ENCODE results near the gene TNFAIP3. TPM values are rescaled to one million over a fixed set of nuclear protein-coding genes. Genes with fewer than 3 reads are reported as not detected.

TNFAIP3 gene
- polyA plus RNA-seq, 6 donors from 2014 or later = 4.0 to 48.4 (median 33.8) TPM

DNA sequence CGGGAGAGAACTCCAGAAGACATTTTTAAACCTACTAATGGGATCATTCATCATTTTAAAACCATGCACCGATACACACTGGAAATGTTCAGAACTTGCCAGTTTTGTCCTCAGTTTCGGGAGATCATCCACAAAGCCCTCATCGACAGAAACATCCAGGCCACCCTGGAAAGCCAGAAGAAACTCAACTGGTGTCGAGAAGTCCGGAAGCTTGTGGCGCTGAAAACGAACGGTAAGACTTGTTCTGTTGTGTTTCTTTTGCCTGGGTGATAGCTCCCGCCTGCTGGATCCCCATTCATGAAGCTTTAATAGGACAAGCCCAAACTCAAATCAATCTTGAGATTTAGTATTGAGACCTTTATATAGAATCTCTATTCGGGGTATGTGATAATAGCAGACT is 4.2 kb downstream of the TNFAIP3 start:
- ATAC-seq (ENCODE audit: low read depth in 2 of 2) (no peak), DNase-seq (no peak)
- Mint-ChIP-seq H3K36me3 (peaks cover 0 to 22% of the 10 kb centered on the region in 2 donors), H3K27ac (peak overlapping the region; percentile 20 to 99 (median 97)), H3K4me1 (peaks cover 55 to 76% (median 71%) of the 10 kb centered on the region in 3 donors), H3K27me3 (no peaks in the 10 kb centered on the region), H3K9me3 (no peaks in the 10 kb centered on the region), H3K4me3 (peak overlapping the region; percentile 77 to 98 (median 95))

DNA sequence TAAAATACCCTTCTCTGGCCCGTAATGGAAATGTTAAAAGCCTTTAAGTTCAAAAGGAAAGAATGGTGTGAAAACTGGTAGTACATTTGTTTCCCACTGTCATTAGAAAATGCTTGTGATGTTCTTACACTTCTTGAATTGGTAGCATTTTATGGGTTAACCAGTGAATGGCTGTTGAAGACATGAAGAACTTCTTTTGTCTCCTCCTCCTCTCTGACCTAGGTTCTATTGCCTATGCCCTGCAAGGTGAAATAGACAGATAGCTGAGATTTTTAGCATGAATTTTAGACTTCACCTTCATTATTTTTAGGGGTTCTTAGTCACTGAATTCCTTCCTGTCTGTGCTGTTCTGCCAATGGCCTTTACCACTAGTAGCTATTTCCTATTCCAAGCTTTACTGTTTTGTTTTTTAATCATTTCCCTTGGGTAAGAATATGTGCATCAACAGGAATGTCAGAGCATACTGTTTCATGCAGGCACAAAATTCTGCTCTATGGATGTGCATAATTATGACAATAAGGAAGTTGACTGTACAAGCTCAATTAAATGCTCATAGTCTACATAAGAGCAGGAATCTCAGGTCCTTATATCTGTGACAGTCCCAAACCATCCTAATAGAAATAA is 4.9 kb downstream of the TNFAIP3 start:
- ATAC-seq (ENCODE audit: low read depth in 2 of 2) = no peak
- Mint-ChIP-seq H3K27ac (peak overlapping the region; percentile 92 to 99 (median 97)), H3K9me3 (no peaks in the 10 kb centered on the region), H3K4me1 (peaks cover 52 to 72% (median 68%) of the 10 kb centered on the region in 3 donors), H3K4me3 (peak overlapping the region in 6 of 8 donors; percentile 67 to 98 (median 82)), H3K36me3 (peaks cover 0 to 23% of the 10 kb centered on the region in 2 donors), H3K27me3 (no peaks in the 10 kb centered on the region)
- no peak for DNase-seq

DNA sequence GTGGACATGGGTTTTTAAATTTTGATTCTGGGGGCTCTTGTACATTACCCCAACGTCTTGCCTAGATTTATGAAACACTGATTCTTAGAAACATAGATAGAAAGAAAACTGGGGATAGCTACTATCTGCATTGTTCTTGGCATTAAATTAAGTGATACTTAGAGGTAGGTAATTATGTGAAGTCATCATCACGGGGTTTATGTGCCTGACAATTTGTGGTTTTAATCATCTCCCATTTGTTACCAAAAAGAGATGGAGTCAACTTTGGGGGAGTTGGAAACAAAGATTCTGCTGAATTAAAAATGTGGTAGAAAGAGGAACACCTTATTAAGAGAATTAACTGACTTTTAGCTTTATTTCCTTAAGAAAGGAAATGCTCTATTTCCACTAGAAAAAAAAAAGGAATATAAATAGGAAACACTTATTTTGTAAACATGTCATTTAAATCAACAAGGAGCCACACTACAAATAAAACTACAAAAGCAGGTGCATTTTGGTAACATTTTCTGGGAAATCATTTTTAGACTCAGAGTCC is 5.6 kb downstream of the TNFAIP3 start:
- ATAC-seq (ENCODE audit: low read depth in 2 of 2) (no peak), DNase-seq (no peak)
- H3K9me3 Mint-ChIP-seq = no peaks in the 10 kb centered on the region
- peak overlapping the region in 7 of 8 donors; percentile 61 to 90 (median 78) for H3K4me3 Mint-ChIP-seq
- H3K36me3 Mint-ChIP-seq = peaks cover 6 to 30% of the 10 kb centered on the region in 2 donors
- H3K27ac Mint-ChIP-seq = peak overlapping the region; percentile 92 to 99 (median 97)
- H3K4me1 Mint-ChIP-seq = peaks cover 52 to 72% (median 68%) of the 10 kb centered on the region in 3 donors
- no peaks in the 10 kb centered on the region for H3K27me3 Mint-ChIP-seq

DNA sequence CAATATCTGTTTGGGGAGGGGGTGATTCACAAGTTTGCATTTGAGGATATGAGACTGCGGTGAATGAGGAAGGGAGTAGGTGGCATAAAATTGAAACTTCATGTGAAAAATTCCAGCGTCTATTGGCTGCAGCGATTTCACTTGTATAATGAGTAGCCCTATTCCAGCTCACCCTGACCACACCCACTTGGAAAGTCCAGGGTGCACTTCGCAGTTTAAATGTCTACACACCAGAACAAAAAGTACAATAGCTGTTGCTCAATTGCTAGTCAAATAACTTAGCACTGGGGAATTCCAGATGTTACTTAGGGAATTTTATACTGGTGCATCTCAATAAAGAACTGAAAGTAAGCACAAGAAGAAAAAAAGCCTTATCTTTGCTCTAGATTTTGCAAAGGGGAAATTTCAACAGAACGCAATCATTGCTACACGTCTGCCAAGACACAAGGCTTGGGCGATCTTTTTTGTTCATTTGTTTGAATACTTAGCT is 6.3 kb downstream of the TNFAIP3 start:
- Mint-ChIP-seq H3K4me1 (peaks cover 50 to 70% (median 64%) of the 10 kb centered on the region in 3 donors), H3K9me3 (no peaks in the 10 kb centered on the region), H3K36me3 (peaks cover 6 to 37% of the 10 kb centered on the region in 2 donors), H3K27me3 (no peaks in the 10 kb centered on the region), H3K27ac (peak overlapping the region; percentile 92 to 99 (median 97)), H3K4me3 (peak overlapping the region; percentile 43 to 90 (median 74))
- DNase-seq = peak; percentile 69
- peak; percentile 85 to 87 for ATAC-seq (ENCODE audit: low read depth in 2 of 2)

DNA sequence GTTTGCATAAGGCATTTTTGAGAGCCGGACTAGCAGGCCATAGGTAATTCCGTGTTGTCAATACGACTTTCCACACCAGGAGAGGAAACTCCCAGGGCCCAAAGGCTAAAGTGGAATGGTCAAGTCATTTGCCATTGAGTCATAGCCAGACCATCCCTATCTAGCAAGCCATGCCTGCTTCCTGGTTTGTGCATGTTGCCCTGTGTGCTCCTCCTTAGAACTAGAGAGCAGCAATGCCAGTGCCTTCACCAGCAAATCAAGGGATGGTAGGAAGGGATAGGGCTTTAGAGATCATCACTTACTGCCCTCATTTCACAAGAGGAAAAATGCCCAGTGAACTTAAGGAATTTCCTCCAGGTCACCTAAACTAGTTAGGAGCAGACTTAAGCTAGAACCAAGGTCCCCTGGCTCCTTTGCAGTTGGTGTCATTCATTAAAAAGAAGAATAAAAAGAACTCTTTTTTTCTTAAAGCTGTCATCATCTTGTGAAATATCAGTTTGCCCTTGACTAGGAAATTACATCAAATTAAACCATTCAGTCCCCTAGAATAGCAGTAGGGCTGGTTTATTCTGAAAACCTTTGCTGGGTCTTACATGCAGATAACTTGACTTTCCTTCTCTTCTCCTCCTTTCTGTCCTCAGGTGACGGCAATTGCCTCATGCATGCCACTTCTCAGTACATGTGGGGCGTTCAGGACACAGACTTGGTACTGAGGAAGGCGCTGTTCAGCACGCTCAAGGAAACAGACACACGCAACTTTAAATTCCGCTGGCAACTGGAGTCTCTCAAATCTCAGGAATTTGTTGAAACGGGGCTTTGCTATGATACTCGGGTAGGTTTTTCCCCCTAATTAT is 7.4 kb downstream of the TNFAIP3 start:
- ATAC-seq (ENCODE audit: low read depth in 2 of 2) = no peak
- H3K9me3 Mint-ChIP-seq = no peaks in the 10 kb centered on the region
- H3K4me3 Mint-ChIP-seq = peak overlapping the region in 7 of 8 donors; percentile 30 to 78 (median 43)
- H3K4me1 Mint-ChIP-seq = peaks cover 39 to 62% (median 57%) of the 10 kb centered on the region in 3 donors
- H3K36me3 Mint-ChIP-seq = peaks cover 9 to 37% of the 10 kb centered on the region in 2 donors
- peak overlapping the region in 5 of 6 donors; percentile 24 to 99 (median 98) for H3K27ac Mint-ChIP-seq
- DNase-seq = no peak
- H3K27me3 Mint-ChIP-seq = no peaks in the 10 kb centered on the region

DNA sequence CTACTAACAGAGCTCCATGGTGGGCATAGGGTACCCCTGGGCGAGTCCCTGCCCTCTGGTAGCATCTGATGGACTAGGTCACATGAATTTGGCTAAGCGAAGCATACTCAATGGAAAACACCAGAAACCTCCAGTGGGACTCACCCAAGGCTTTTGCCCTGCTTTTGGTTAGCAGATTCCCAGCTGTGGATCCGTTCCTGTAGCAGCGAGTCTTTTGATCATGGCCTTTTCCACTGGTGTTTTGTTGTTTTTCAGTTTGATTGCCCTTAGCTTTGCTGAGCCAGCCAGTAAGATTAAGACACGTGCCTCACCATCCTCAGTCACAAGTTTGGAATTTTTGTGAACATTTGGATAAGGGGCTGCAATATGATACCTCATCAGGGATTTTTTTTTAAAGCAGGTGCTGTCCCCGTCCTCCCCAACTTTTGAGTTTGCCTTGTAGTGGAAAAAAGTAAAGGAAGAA is 8.0 kb downstream of the TNFAIP3 start:
- DNase-seq (no peak), ATAC-seq (ENCODE audit: low read depth in 2 of 2) (no peak)
- Mint-ChIP-seq H3K9me3 (no peaks in the 10 kb centered on the region), H3K4me1 (peaks cover 33 to 55% (median 51%) of the 10 kb centered on the region in 3 donors), H3K27ac (peak overlapping the region in 4 of 6 donors; percentile 93 to 99 (median 97)), H3K27me3 (no peaks in the 10 kb centered on the region), H3K4me3 (peak overlapping the region in 2 of 8 donors; percentile 31 to 36), H3K36me3 (peaks cover 13 to 37% of the 10 kb centered on the region in 2 donors)

DNA sequence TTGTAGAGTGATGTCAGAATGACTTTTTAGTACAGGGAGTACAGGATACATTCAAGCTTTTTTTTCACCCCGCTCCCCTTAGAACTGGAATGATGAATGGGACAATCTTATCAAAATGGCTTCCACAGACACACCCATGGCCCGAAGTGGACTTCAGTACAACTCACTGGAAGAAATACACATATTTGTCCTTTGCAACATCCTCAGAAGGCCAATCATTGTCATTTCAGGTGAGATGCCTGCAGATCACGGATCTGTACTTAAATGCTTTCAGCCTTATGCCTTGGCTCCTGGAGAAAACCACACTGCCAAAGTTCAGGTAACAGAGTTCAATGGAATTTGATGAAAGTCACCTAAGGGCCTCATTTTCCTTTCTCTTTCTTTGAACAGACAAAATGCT is 8.5 kb downstream of the TNFAIP3 start:
- Mint-ChIP-seq H3K27me3 (no peaks in the 10 kb centered on the region), H3K4me1 (peaks cover 31 to 50% (median 46%) of the 10 kb centered on the region in 3 donors), H3K27ac (peak overlapping the region in 3 of 6 donors; percentile 22 to 99 (median 54)), H3K9me3 (no peaks in the 10 kb centered on the region), H3K36me3 (peaks cover 13 to 37% of the 10 kb centered on the region in 2 donors), H3K4me3 (no peak overlapping the region)
- ATAC-seq (ENCODE audit: low read depth in 2 of 2) (no peak), DNase-seq (no peak)

DNA sequence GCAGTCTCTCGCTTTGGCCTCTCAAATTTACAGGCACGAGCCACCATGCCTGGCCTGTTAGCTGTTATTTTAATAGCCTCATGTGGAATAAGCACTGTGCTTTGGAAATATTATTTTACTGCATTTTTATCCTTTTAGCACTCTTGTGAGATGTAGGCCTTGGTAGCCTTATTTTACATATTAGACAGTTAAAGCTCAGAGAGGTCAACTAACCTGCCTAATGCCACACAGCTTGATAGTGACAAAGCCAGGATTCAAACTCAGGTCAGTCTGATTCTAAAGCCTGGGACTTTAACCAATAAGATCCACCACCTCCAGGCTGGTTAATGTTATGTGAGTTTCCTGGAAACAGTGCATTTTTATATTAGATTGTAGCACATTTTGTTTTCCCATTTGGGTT is 9.5 kb downstream of the TNFAIP3 start:
- no peaks in the 10 kb centered on the region for H3K9me3 Mint-ChIP-seq
- peaks cover 21 to 41% (median 36%) of the 10 kb centered on the region in 3 donors for H3K4me1 Mint-ChIP-seq
- DNase-seq = no peak
- peaks cover 13 to 33% of the 10 kb centered on the region in 2 donors for H3K36me3 Mint-ChIP-seq
- H3K4me3 Mint-ChIP-seq = no peak overlapping the region
- H3K27me3 Mint-ChIP-seq = no peaks in the 10 kb centered on the region
- ATAC-seq (ENCODE audit: low read depth in 2 of 2) = no peak
- H3K27ac Mint-ChIP-seq = peak overlapping the region in 1 of 6 donors; percentile 33

DNA sequence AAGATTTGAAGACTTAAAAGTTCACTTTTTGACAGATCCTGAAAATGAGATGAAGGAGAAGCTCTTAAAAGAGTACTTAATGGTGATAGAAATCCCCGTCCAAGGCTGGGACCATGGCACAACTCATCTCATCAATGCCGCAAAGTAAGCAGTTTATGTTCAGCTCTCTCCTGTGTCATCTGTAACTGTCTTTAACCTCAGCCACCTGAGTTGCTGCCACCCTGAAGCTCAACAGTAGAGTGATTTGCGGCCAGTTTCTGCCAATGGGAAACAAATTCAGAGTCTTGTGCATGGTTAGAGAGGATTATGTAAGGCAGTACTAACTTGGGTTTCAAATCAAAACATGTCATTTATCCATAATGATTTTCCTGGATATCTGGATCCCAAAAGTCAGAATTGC is 10.1 kb downstream of the TNFAIP3 start:
- peaks cover 13 to 33% of the 10 kb centered on the region in 2 donors for H3K36me3 Mint-ChIP-seq
- DNase-seq (no peak), ATAC-seq (ENCODE audit: low read depth in 2 of 2) (no peak)
- H3K9me3 Mint-ChIP-seq = no peaks in the 10 kb centered on the region
- H3K27ac Mint-ChIP-seq = peak overlapping the region in 3 of 6 donors; percentile 44 to 69 (median 49)
- H3K27me3 Mint-ChIP-seq = no peaks in the 10 kb centered on the region
- peaks cover 16 to 35% (median 31%) of the 10 kb centered on the region in 3 donors for H3K4me1 Mint-ChIP-seq
- no peak overlapping the region for H3K4me3 Mint-ChIP-seq

DNA sequence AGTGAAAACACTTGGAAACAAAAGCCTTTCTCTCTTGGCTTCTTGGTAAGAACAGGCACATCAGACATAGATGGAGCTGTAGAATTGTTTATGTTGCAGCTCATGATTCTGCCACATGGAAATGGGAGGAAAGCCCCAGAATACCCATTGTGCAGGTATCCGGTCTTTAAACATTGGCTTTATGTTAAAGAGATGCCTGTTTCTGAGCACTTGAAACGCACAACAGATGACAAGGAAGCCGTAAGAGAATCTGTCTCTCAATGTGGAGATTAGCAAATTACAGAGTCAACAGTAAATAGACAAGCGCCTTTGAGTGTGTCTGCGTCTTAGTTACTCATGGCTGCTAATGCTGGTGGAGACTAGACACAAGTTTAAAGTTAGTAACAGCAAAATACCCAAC is 10.5 kb downstream of the TNFAIP3 start:
- no peak overlapping the region for H3K4me3 Mint-ChIP-seq
- ATAC-seq (ENCODE audit: low read depth in 2 of 2) (no peak), DNase-seq (no peak)
- H3K36me3 Mint-ChIP-seq = peaks cover 13 to 29% of the 10 kb centered on the region in 2 donors
- peak overlapping the region in 2 of 6 donors; percentile 63 to 69 for H3K27ac Mint-ChIP-seq
- H3K4me1 Mint-ChIP-seq = peaks cover 11 to 35% (median 30%) of the 10 kb centered on the region in 3 donors
- no peaks in the 10 kb centered on the region for H3K9me3 Mint-ChIP-seq
- H3K27me3 Mint-ChIP-seq = no peaks in the 10 kb centered on the region

DNA sequence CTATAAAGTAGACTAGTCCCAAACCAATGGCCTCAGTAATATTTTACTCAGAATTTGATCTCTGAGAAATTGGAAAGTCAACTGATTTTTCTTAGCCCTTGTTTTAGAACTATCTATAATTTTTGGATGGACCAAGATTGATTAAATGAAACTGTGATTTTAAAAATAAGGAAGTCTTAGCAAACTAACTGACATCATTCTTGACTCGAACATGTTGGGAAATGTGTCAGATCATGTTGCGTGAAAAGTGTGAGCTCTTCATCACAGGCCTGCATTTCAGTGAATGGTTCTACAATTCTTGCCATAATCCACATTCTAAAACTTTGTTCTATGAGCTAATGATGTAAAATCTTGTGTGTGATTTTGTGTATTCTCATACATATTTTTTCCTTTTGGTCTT is 11.0 kb downstream of the TNFAIP3 start:
- no peaks in the 10 kb centered on the region for H3K9me3 Mint-ChIP-seq
- ATAC-seq (ENCODE audit: low read depth in 2 of 2) (no peak), DNase-seq (no peak)
- H3K27ac Mint-ChIP-seq = peak overlapping the region in 2 of 6 donors; percentile 63 to 69
- H3K4me3 Mint-ChIP-seq = no peak overlapping the region
- H3K4me1 Mint-ChIP-seq = peaks cover 7 to 33% (median 26%) of the 10 kb centered on the region in 3 donors
- H3K27me3 Mint-ChIP-seq = no peaks in the 10 kb centered on the region
- peaks cover 13 to 28% of the 10 kb centered on the region in 2 donors for H3K36me3 Mint-ChIP-seq

DNA sequence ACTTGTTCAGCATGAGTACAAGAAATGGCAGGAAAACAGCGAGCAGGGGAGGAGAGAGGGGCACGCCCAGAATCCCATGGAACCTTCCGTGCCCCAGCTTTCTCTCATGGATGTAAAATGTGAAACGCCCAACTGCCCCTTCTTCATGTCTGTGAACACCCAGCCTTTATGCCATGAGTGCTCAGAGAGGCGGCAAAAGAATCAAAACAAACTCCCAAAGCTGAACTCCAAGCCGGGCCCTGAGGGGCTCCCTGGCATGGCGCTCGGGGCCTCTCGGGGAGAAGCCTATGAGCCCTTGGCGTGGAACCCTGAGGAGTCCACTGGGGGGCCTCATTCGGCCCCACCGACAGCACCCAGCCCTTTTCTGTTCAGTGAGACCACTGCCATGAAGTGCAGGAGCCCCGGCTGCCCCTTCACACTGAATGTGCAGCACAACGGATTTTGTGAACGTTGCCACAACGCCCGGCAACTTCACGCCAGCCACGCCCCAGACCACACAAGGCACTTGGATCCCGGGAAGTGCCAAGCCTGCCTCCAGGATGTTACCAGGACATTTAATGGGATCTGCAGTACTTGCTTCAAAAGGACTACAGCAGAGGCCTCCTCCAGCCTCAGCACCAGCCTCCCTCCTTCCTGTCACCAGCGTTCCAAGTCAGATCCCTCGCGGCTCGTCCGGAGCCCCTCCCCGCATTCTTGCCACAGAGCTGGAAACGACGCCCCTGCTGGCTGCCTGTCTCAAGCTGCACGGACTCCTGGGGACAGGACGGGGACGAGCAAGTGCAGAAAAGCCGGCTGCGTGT is 11.6 kb downstream of the TNFAIP3 start:
- DNase-seq = no peak

More for the DNA sequence above, 11.6 kb downstream of the TNFAIP3 start:
- Mint-ChIP-seq H3K36me3 (peaks cover 20 to 30% of the 10 kb centered on the region in 2 donors), H3K27ac (peak overlapping the region in 3 of 6 donors; percentile 7 to 69 (median 56)), H3K27me3 (no peaks in the 10 kb centered on the region), H3K9me3 (no peaks in the 10 kb centered on the region), H3K4me1 (peaks cover 9 to 33% (median 26%) of the 10 kb centered on the region in 3 donors), H3K4me3 (peak overlapping the region in 1 of 8 donors; percentile 18)
- no peak for ATAC-seq (ENCODE audit: low read depth in 2 of 2)
